Duodenal mucosa (tissue), 2 donors: Measurements from ENCODE around the gene FAM47E.

Experiments
- H3K27ac ChIP-seq: one replicate; pipeline ENCODE4 v1.7.0; 2013; ENCODE audit warnings: low read depth, low read length
- H3K27me3 ChIP-seq, 2 donors: one replicate each; pipeline ENCODE4 v1.7.0; 2013; ENCODE audit warnings: low read length in 2 of 2, control low read depth in 1 of 2; ENCODE audit not compliant: insufficient read depth in 2 of 2, control insufficient read depth in 1 of 2
- H3K36me3 ChIP-seq, 2 donors: one replicate each; pipeline ENCODE4 v1.7.0; 2013; ENCODE audit warnings: low read length in 2 of 2, control low read depth in 1 of 2; ENCODE audit not compliant: insufficient read depth in 2 of 2, control insufficient read depth in 1 of 2
- H3K4me1 ChIP-seq, 2 donors: one replicate each; pipeline ENCODE4 v1.7.0; 2013; ENCODE audit warnings: low read length in 2 of 2, control low read depth in 1 of 2; ENCODE audit not compliant: insufficient read depth in 2 of 2, control insufficient read depth in 1 of 2
- H3K4me3 ChIP-seq, 2 donors: one replicate each; pipeline ENCODE4 v1.7.0; 2013; ENCODE audit warnings: low read length in 2 of 2, low read depth in 1 of 2
- H3K9ac ChIP-seq, 2 donors: one replicate each; pipeline ENCODE4 v1.7.0; 2013; ENCODE audit warnings: low read length in 2 of 2, low read depth in 1 of 2
- H3K9me3 ChIP-seq, 2 donors: one replicate each; pipeline ENCODE4 v1.7.0; 2013; ENCODE audit warnings: low read length in 2 of 2, control low read depth in 1 of 2; ENCODE audit not compliant: control insufficient read depth in 1 of 2

FAM47E gene

DNA sequence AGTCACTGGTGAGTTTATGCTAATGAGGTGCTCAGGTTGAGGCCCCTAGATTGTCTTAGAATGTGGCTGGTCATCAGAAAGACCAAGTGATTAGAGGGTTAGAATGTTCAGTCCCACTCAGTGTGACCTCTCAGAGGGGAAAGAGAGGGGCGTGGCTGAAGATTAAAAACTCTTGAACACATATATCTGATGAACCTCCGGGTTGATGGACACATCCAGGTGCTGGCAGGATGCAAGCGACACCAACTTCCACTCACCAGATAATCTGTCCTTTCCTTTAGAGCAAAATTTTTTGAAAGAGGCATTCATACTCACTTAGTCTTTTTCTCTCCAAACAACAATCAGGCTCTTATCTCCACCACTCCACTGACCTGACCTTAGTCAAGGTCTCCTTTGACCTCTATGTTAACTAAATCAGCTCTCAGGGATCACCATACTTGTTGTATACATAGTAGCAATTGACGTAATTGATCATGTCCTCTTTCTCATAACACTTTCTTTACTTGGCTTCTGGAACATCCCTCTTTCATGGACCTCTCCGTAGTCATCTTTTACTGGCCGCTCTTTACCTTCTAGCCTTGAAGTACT lies 14.2 kb downstream of the FAM47E start:
- Histone ChIP-seq H3K9me3 (no peaks in the 10 kb centered on the region), H3K27ac (no peak overlapping the region), H3K27me3 (no peaks in the 10 kb centered on the region), H3K9ac (no peak overlapping the region), H3K4me3 (no peak overlapping the region), H3K36me3 (no peaks in the 10 kb centered on the region), H3K4me1 (no peaks in the 10 kb centered on the region)

DNA sequence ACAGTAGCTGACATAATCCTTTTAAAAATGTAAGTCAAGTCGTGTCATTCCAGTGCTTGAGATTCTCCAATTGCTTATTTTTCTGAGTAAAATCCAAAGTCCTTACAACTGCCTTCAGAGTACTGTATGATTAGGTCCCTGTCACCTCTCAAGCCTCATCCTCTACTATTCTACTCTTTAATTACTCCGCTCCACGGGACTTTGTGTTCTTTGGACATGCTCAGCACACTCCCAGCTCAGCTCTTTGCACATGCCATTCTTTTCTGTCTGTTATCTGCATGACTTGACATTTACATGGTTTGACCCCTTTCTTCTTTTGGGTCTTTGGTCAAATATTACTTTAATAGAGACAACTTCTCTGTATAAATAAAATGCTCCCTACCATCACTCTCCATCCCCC lies 15.1 kb downstream of the FAM47E start:
- H3K36me3 ChIP-seq = no peaks in the 10 kb centered on the region
- H3K4me3 ChIP-seq = no peak overlapping the region
- H3K27ac ChIP-seq = no peak overlapping the region
- H3K4me1 ChIP-seq = no peaks in the 10 kb centered on the region
- H3K9ac ChIP-seq = no peak overlapping the region
- no peaks in the 10 kb centered on the region for H3K9me3 ChIP-seq
- no peaks in the 10 kb centered on the region for H3K27me3 ChIP-seq

DNA sequence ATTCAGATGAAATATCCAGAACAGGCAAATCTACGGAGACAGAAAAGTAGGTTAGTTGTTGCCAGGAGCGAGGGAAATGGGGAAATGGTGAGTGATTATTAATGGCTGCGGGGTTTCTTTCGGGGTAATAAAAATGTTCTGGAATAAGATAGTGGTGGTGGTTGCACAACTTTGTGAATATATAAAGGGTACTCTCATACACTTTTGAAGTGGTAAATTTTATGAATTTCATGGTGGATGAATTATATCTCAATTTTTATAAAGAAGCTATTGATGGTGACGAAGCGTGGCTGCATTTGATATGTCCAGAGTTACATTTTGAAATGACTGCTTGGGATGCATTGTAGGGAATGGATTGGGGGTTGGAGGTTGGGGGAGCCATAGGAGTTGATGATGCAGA lies 16.3 kb downstream of the FAM47E start:
- Histone ChIP-seq H3K9ac (no peak overlapping the region), H3K4me3 (no peak overlapping the region), H3K9me3 (no peaks in the 10 kb centered on the region)

DNA sequence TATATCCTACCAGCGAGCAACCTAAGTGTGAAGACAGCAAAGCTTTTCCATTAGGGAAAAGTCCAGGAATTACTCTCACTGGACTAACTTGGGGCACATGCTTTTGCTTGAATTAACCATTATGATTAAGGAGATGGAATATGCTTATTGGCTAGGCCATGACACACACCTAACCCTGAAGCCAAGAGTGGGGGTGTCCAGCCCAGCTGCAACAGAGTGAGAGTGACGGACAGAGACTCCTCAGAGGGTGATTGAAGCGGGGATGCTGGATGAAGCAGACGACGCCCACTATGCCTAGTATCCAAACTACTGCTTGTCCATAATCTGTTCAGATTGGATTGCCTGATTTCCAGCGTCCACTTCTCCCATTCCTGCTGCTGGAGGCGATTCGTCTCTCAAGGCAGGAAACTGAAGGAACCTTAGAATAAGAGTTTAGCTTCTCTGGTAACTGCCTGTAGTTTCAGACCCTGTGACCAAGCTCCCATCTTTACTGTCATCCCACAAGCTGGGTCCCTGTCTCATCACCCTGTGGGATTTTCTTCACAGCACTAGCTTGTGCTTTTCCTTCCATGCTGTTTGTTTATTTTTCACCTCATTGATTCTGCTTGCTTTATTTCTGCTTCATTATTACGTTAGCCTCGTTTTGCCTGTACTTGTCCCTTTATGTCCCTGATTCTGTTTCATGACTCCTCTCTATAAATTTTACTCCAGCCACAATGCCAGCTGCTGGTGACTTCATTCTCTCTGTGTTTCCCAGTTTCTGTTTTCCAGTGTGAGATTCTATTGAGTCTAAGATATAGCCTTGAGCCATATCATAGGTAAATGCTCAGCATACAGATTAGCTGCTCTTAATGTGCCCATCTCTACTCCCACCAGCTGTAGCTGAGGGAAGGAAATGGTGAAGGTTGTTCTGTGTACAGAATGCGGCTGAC lies 19.0 kb downstream of the FAM47E start:
- Histone ChIP-seq H3K9me3 (no peaks in the 10 kb centered on the region), H3K27me3 (no peaks in the 10 kb centered on the region), H3K9ac (no peak overlapping the region), H3K27ac (no peak overlapping the region), H3K4me3 (no peak overlapping the region), H3K4me1 (no peaks in the 10 kb centered on the region), H3K36me3 (no peaks in the 10 kb centered on the region)

More for the DNA sequence above, 16.3 kb downstream of the FAM47E start:
- no peaks in the 10 kb centered on the region for H3K4me1 ChIP-seq
- no peak overlapping the region for H3K27ac ChIP-seq
- H3K27me3 ChIP-seq = no peaks in the 10 kb centered on the region
- H3K36me3 ChIP-seq = no peaks in the 10 kb centered on the region

DNA sequence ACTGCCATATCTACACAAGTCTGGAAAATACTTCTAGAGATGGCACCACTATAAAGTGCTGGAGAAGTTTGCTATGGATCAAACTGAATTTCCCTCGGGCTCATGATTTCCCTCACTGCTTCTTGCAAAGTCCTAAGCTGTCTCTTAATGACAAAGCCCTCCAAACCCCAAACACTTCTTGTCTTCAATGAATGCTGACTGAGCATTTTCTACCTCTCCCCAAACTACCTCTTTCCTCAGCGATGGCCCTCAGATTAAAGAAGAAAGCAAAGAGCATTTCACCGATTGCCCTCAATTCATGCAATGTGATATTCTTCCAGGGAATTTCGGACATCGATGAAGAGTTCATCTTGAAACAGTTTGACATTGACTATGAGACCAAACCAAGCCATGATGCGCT lies 19.7 kb downstream of the FAM47E start:
- no peak overlapping the region for H3K27ac ChIP-seq
- no peak overlapping the region for H3K9ac ChIP-seq
- no peaks in the 10 kb centered on the region for H3K27me3 ChIP-seq
- H3K4me3 ChIP-seq = no peak overlapping the region
- no peaks in the 10 kb centered on the region for H3K4me1 ChIP-seq
- H3K9me3 ChIP-seq = no peaks in the 10 kb centered on the region
- no peaks in the 10 kb centered on the region for H3K36me3 ChIP-seq

DNA sequence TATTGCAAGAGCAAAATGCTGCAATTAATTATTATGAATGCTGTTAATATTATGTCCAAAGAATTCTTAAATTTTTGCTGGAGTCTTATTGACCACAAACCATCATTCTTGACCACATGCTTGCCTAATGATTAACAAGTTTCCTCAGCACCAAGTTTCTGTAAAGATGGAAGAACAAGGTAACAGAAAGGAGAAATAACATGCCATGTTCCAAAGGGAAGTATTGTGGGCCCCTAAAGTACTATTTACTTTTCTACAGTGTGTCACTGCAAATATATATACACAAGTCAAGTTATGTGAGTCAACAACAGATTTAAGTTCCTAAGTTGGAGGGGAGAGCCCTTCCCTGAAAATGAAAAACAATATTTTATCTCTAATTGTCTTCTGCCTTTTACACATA lies 20.6 kb downstream of the FAM47E start:
- H3K4me3 ChIP-seq = no peak overlapping the region
- H3K4me1 ChIP-seq = no peaks in the 10 kb centered on the region
- no peak overlapping the region for H3K27ac ChIP-seq
- H3K9me3 ChIP-seq = no peaks in the 10 kb centered on the region
- H3K27me3 ChIP-seq = no peaks in the 10 kb centered on the region
- H3K9ac ChIP-seq = no peak overlapping the region
- H3K36me3 ChIP-seq = no peaks in the 10 kb centered on the region

DNA sequence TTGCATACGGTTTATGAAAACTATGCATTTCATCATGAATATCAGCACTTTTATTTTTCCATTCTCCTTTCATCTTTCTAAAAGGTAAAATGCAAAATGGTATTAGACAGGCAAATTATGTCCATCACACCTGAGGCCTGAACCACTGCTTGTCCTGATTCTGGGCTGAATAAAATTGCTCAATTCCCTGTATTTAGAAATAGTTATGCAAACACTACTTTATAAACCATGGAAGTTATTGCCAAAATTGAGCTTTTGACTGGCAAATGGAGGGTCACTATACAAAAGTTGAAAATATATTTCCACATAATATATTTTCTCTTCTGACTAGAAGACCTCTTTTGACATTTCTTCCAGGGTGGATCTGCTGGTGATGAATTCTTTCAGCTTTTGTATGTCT lies 21.1 kb downstream of the FAM47E start:
- H3K27me3 ChIP-seq = no peaks in the 10 kb centered on the region
- H3K9ac ChIP-seq = no peak overlapping the region
- no peaks in the 10 kb centered on the region for H3K36me3 ChIP-seq
- no peaks in the 10 kb centered on the region for H3K9me3 ChIP-seq
- H3K4me3 ChIP-seq = no peak overlapping the region
- H3K27ac ChIP-seq = no peak overlapping the region
- H3K4me1 ChIP-seq = no peaks in the 10 kb centered on the region

DNA sequence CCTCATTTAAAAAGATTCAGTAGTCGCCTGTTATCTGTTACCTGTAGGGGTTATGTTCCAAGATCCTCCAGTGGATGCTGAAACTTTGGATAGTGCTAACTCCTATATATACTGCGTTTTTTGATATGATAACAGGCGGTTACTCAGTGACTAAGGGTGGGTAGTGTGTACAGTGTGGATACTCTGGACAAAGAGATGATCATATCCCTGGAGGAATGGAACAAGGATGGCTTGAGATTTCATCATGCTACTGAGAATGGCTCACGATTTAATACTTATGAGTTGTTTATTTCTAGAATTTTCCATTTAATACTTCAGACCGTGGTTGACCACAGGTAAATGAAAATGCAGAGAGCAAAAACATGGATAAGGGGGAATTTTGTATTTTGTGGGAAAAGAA lies 21.5 kb downstream of the FAM47E start:
- no peaks in the 10 kb centered on the region for H3K36me3 ChIP-seq

DNA sequence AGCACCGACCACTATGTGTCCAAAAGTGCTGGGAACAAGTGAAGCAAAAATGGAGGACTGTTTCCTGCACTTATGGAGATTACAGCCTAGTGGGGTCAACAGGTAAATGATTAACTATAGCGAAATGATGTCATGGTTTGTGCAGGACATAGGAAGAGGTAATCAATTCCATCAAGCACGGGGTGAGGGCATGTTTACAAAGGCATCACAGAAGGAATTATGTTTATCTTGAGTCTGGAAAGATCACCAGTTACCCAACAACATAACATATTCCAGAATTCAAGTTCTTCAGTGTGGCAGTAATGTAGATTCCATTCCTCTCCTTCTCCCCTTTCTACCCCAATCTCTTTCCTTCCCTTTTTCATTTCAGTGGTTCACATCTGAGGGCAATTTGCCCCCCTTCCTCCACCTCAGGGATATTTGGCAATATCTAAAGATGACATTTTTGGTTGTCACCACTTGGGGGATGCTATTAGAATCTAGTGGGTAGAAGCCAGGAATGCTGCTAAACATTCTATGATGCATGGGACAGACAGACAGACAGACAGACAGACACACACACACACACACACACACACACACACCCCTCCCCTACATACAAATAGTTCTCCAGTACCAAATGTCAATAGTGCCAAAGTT lies 24.1 kb downstream of the FAM47E start:
- Histone ChIP-seq H3K27me3 (no peaks in the 10 kb centered on the region), H3K9ac (no peak overlapping the region), H3K36me3 (no peaks in the 10 kb centered on the region), H3K27ac (no peak overlapping the region), H3K9me3 (no peaks in the 10 kb centered on the region), H3K4me3 (no peak overlapping the region), H3K4me1 (peaks cover 6 to 13% of the 10 kb centered on the region in 2 donors)

More for the DNA sequence above, 21.5 kb downstream of the FAM47E start:
- Histone ChIP-seq H3K27me3 (no peaks in the 10 kb centered on the region), H3K9me3 (no peaks in the 10 kb centered on the region), H3K4me3 (no peak overlapping the region), H3K27ac (no peak overlapping the region), H3K9ac (no peak overlapping the region), H3K4me1 (peaks cover 0 to under 1% of the 10 kb centered on the region in 2 donors)

DNA sequence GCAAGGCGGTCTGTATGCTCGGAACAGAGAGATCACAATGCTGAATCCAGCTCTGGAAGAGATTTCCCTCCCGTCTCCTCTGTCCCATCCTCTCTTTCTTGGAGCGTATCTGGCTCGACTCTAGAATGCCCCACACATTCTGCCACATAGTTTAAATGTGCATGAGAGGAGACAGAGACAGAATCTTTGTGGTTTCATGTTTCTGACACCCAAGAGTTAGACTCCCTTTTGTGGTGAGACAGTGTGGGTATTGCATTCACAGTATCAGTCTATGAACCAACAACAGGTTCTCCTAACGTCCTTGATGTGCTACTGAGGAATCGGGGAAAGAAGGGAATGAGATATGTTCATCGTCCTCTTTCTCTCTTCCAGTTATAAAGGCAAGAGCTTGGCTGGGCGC lies 25.3 kb downstream of the FAM47E start:
- no peaks in the 10 kb centered on the region for H3K36me3 ChIP-seq
- H3K4me1 ChIP-seq = peaks cover 15 to 21% of the 10 kb centered on the region in 2 donors
- no peak overlapping the region for H3K27ac ChIP-seq
- H3K4me3 ChIP-seq = no peak overlapping the region
- no peak overlapping the region for H3K9ac ChIP-seq
- H3K27me3 ChIP-seq = no peaks in the 10 kb centered on the region
- no peaks in the 10 kb centered on the region for H3K9me3 ChIP-seq
